GM19468 (cell line): ENCODE data around the gene E2F2.

ENCODE experiments used
- ATAC-seq: cut with Tn5 transposase; IDR thresholded peaks from one replicate; pipeline ENCODE4 v1.9.1; 2021; ENCODE audit warnings: mild to moderate bottlenecking, moderate library complexity, moderate number of reproducible peaks; ENCODE audit not compliant: unreplicated experiment; ENCODE audit errors: extremely low read depth

The E2F2 gene

DNA sequence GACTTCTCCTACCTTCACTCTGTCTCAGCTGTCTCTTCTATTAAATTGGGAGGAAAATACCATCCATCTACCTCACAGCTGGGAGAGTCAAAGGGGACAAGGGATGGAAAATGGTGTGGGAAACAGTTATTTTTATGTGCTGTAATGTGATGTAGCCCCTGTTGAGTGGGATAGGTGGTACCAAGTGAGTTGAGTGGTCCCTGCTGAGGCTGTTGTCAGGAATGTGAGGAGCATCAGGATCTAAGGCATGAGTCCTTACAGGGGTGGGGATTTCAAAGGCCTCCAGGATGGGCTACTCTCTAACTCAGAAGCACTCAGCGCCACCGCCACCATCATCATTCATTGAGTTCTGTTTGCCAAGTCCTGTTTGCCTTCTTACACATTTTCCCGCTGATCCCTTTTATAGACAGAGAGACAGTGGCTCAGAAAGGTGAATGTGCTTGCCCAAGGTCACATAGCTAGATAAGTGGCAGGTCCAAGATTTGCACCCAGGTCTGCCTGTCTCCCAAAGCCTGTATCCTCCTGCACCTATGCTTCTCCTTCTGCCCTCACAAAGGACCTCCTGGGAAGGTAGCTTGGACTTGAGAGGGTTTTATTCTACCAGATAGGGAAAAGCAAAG is 32.8 kb upstream of the E2F2 start:
- no peak for ATAC-seq

GRCh38 chr1:23563003-23563402 is 32.0 kb upstream of the E2F2 start:
- no peak for ATAC-seq

- no peak for ATAC-seq
Measured at GRCh38 chr1:23562137-23562876, 31.3 kb upstream of the E2F2 start.

- no peak for ATAC-seq
Measured at GRCh38 chr1:23561813-23562100, 30.7 kb upstream of the E2F2 start.

GRCh38 chr1:23561076-23561812 is 30.2 kb upstream of the E2F2 start:
- ATAC-seq: no peak

DNA sequence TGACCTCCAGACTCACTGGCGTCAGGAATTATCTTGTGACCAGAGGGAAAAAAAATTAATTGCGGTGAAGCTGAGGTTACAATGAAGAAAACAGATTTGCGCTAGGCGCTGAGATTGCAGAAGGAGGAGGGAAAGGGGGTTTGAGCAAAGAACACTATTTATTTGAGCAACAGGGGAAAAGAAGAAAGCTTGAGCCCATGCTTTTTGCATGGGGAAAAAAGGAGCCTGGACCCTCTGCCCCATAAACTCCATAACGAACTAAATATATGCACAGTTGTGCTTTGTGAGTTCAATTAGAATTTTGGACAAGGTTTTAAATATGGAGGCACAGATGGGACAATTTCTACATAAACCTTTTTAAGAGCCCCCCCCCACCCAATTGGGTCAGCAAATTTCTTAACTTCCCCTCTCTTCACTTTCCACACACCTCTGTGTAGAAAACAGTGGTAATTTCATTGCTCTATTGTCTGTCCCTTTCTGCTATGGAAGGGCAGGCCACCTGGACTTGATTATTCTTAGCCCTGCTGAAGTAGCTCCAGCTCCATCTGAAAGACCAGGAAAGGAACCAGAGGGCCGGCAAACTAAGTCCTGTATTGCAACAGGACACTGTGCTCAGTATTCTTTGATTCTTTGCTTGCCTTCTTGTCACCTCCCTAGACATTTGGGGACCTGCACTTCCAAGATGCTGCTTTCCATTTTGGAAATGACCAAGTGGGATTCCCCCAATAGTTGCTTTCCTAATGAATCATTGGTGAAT is 29.1 kb upstream of the E2F2 start:
- ATAC-seq: no peak

DNA sequence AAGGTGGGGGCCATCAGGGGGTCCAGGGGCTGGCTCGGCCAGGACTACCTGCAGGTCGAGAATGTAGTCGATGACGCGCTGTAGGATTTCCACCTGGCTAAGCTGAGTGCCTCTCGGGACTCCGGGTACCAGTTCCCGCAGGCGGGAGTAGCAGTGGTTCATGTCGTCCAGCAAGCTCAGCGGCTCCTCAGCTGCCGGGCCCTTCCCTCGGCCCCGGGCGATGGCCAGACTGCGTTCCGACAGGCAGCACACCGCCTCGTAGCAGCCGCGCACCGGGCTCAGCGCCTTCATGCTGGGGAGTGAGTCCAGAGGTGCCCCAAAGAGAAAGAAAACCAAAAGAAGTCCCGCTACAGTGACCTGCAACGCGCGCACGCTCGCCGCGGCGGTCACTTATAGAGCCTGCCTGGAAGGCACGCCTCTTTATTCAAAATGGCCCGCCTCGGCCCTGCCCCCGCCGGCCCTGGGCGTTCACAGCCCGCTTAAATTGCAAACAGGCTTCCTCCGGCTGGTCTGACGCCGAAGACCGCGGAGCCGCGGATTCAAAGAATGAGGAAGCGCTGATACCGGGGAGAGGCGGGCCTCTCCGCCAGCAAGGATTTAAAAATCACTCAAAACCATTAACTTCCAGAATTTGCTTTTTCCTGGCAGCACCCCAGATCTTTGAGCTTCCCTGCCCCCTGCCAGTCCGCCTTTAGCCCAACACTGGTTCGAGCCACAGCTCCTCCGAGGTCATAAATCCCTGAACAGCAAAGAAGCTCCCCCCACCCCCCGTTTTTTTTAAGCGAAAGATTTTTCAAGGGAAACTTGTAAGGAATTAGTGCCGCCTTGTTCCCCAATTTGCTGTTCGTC is 28.3 kb upstream of the E2F2 start, which contains the start of gene ID3:
TSS of gene ID3 (minus strand) at position 366 of the 849 bp plus-strand sequence. CDS start at position 291, 75 bp downstream.
- ATAC-seq: peak; percentile 64

- ATAC-seq: no peak
Measured at GRCh38 chr1:23558872-23559135, 27.8 kb upstream of the E2F2 start.

DNA sequence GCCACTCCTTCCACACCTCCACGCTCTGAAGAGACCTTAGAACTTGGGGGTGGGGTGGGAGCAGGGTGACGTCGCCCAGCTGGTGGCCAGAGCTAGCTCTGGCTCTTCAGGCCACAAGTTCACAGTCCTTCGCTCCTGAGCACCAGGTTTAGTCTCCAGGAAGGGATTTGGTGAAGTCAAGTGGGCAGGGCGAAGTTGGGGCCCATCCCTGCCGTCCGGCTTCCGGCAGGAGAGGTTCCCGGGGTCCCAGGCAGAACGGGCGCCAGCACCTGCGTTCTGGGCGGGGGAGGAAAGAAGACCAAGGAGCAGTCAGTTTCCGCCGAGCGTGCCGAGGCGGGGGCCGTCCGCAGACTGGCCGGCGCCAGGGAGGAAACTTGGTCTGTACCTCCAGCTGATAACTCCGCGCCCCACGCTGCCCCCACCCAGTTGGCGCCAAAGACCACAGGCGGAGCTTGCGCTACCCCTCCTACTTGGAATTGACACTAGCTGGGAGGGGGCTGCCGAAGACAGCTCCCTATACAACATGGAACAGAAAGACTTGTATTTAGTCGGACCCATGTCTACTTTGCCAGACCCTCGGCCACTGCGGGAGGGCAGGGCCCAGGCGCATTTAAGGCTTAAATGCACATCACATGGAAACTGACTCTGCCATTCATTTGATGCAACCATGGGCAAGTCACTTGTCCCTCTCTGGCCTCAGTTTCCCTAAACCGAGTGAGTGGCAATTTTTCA is 27.3 kb upstream of the E2F2 start:
- ATAC-seq: no peak

DNA sequence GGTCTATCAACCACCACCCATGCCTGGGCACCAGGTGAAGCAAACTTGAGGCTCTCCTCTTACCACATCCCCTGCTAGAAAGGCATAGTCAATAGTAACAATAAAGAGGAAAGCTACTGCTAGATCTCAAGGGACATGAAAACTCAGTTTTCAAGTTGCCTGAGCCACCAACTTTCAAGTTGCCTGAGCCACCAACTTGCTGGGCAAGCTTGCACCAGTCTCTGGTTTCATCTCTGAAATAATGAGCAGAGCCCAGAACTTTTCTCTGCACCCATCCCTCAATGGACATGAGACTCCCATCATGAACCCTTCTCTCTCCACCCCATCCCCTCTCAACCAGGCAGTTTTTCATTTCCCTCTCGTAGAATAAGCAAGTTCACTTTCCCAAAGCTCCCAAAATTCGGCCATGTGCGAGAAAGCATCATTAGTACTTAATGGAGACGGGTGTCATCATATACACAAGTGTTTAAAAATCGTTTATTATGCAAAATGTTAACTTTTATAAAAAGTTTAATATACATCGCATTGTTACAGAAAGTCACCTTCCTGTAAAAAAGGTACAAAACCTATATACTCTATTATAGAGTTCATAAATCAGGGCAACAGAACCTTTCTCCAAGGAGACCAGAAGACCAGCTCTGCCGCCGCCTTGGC is 26.6 kb upstream of the E2F2 start:
- ATAC-seq: no peak

- ATAC-seq: no peak
Measured at GRCh38 chr1:23556635-23557470, 25.8 kb upstream of the E2F2 start.

GRCh38 chr1:23555986-23556634 is 25.1 kb upstream of the E2F2 start:
- no peak for ATAC-seq

- ATAC-seq: no peak
Measured at GRCh38 chr1:23555270-23555985, 24.4 kb upstream of the E2F2 start.

DNA sequence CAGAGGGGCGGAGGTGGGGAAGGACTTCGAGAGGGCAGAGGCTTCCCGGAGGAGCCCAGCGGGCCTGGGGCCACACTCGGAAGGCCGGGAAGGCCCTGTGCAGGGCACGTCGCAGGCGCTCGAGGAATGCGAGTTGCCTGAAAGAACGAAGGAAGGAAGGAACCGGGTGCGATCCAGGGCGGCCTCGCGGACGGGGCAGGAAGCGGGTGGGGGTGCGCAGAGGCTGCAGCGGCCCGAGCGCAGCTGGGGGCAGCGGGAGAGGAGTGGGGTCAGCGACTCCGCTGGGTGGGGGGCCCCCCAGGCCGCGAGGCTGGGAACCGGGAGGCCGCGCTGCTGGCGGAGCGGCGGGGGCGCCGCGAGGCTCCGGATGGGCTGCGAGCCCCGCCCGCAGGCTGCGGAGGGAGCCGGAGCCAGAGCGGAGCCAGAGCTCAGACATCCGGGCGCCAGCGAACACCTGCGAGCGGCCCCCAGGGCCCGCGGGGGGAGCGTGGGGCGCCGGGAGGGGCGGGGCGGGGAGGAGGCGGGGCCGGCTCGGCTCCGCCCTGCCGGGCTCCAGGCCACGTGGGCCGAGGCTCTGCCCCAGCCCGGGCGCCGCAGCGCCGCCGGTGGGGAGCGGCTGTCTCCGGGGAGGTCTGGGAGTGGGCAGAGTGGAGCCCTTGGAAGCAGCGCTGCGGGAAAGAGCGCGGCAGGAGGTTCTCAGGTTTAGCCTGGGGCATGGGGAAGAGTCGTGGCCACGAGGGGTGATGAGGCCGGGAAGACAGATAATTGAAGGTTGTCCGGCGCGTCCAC is 23.6 kb upstream of the E2F2 start:
- peak; percentile 33 for ATAC-seq

DNA sequence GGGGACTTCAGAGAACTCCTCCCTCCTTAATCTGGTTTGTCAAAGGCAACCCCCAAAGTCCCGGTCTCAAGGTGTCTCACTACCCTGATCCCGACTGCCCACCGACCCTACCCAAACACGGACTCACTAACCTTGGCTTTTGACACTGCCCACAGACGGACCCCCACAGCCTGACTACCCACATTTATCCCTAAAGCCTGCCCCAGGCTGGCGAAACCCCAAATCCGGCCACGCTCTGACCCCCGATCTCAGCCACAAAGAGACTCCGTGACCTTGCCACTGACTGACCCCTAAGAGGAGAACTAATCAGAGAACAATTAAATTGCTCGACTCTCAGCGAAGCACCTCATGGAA is 23.1 kb upstream of the E2F2 start:
- ATAC-seq: no peak
